NOMO-1 treated with dmso at 0.1 percent for 144 hours (cell line): ENCODE data around the gene ETF1.
"Not testable (repeated sequence)": the region's sequence is repeated elsewhere in the genome, so short reads cannot be mapped to it uniquely, and the experiment has no call there.

Source experiments
- DNase-seq: peaks from one replicate; lab custom pipeline; 2025; ENCODE audit not compliant: unreplicated experiment; lab: John Stamatoyannopoulos, UW

The ETF1 gene

DNA sequence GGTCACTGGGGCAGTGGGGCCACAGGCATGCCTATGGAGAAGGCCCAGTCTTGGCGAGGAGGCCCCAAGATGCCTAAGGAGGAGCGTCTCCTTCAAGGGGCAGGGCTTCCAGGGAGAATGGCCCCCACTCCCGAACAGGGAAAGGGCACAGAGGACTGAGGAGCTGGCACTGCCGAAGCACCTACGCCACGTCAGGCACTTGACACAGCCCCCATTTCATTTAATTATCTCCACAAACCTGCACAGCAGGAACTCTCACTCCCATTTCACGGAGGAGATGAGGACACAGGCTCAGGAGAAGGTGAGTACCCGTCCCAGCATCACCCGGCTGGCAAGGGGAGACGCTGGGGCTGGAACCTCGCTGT, 51.8 kb downstream of the ETF1 start:
- DNase-seq, result no peak

- no peak for DNase-seq
Observed at GRCh38 chr5:138490648-138491283, 52.3 kb downstream of the ETF1 start.

GRCh38 chr5:138489683-138490061, 53.4 kb downstream of the ETF1 start:
- no peak for DNase-seq

- no peak for DNase-seq
Observed at GRCh38 chr5:138488481-138488945, 54.5 kb downstream of the ETF1 start.

- no peak for DNase-seq
Observed at GRCh38 chr5:138482638-138483037, 60.4 kb downstream of the ETF1 start.

DNA sequence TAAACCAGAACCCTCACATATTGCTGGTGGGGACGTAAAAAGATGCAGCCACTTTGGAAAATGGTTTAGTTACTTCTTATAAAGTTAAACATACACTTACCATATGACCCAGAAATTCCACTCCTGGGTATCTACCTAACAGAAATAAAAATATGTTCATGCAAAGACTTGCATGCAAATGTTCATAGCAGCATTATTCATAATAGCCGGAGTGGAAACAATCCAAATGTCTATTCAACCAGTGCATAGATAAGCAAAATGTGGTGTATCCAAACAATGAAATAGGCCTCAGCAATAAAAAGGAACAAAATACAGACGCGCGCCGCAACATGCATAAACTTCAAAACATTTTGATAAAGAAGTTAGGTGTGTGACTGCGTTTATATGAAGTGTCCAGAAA, 66.1 kb downstream of the ETF1 start:
- no peak for DNase-seq

DNA sequence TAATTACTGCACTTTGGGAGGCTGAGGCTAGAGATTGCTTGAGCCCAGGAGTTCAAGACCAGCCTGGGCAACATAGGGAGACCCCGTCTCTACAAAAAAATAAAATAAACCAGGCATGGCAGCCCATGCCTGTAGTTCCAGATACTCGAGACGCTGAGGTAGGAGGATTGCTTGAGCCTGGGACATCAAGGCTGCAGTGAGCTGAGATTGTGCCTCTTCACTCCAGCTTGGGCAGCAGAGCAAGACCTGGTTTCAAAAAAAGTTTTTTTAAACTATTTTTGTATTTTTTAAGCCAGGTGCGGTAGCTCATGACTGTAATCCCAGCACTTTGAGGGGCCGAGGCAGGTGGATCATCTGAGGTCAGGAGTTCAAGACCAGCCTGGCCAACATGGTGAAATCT, 69.9 kb downstream of the ETF1 start:
- DNase-seq, result not testable (repeated sequence)

DNA sequence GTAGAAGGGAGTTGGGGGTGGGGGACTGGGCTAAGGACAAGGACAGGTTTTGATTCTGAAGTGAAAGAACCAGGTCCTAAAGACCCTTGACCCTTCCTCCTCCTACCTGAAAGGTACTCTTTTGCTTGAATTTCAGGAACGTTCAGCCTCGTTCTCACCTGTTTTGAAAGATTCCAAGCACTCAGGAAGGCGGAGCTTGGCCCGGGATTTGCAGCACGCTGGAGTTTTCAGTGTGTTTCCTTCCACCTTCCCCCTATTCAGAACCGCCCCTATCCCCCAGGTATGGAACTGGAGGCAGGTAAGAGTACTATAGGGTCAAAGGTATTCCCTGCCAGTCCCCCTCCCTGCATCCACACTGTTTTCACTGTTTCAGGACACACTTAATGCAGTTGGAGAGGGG, 70.7 kb downstream of the ETF1 start:
- no peak for DNase-seq

- DNase-seq, result no peak
Observed at GRCh38 chr5:138471052-138471361, 72.0 kb downstream of the ETF1 start.

GRCh38 chr5:138470322-138471051, 72.5 kb downstream of the ETF1 start:
- no peak for DNase-seq

DNA sequence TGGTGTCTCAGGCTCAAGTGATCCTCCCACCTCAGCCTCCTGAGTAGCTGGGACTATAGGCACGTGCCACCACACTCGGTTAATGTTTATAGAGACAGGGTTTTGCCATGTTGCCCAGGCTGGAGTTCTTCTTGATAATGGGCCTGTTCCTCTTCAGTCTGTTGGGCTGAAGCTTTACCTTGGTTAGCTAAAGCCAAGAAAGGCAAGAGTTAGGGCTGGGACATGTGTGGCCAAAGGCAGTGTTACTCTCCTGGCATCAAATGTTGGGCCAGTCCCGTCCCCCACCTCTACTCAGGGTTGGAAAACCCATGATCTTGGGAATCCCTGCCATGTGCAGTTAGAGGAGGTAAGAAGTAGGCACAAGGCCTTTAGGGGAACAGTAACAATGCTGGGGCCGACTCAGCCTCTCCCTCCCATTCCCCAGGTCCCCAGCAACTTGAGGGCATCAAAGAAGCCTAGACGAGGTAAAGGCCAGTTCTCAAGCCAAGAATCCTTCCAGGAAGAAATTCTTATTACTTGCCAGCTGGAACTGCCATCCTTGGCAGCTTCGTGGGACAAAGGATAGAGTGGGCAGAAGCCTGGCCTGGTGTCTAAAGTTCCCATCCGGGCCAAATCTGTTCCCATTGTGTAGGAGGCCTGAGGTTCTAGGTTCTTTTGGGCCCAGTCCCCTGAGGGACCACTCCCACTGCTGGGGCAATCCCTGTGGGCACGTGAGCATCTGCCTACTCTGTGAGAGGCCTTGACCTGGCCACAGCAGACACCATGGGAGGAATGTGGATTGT, 73.3 kb downstream of the ETF1 start:
- no peak for DNase-seq

DNA sequence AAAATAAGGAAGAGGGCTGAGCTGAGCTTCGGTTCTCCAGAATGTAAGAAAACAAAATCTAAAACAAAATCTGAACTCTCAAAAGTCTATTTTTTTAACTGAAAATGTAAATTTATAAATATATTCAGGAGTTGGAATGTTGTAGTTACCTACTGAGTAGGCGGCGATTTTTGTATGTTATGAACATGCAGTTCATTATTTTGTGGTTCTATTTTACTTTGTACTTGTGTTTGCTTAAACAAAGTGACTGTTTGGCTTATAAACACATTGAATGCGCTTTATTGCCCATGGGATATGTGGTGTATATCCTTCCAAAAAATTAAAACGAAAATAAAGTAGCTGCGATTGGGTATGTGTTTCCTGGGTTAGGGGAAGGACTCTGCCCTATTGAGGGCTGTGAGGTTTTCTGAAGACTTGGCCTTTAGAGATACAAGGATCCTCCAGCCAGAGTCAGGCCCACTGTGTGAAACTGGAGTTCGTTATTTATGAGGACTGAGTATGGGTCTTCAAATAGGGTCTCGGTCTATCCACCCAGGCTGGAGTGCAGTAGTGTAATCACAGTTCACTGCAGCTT, 74.0 kb downstream of the ETF1 start:
- DNase-seq, result no peak

GRCh38 chr5:138468133-138468965, 74.7 kb downstream of the ETF1 start:
- DNase-seq, result no peak

GRCh38 chr5:138467711-138468132, 75.3 kb downstream of the ETF1 start:
- no peak for DNase-seq

DNA sequence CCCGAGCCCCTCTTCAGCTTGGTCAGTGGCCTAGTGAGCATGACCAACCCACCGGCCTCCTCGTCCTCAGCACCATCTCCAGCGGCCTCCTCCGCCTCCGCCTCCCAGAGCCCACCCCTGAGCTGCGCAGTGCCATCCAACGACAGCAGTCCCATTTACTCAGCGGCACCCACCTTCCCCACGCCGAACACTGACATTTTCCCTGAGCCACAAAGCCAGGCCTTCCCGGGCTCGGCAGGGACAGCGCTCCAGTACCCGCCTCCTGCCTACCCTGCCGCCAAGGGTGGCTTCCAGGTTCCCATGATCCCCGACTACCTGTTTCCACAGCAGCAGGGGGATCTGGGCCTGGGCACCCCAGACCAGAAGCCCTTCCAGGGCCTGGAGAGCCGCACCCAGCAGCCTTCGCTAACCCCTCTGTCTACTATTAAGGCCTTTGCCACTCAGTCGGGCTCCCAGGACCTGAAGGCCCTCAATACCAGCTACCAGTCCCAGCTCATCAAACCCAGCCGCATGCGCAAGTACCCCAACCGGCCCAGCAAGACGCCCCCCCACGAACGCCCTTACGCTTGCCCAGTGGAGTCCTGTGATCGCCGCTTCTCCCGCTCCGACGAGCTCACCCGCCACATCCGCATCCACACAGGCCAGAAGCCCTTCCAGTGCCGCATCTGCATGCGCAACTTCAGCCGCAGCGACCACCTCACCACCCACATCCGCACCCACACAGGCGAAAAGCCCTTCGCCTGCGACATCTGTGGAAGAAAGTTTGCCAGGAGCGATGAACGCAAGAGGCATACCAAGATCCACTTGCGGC, 75.9 kb downstream of the ETF1 start:
- no peak for DNase-seq

DNA sequence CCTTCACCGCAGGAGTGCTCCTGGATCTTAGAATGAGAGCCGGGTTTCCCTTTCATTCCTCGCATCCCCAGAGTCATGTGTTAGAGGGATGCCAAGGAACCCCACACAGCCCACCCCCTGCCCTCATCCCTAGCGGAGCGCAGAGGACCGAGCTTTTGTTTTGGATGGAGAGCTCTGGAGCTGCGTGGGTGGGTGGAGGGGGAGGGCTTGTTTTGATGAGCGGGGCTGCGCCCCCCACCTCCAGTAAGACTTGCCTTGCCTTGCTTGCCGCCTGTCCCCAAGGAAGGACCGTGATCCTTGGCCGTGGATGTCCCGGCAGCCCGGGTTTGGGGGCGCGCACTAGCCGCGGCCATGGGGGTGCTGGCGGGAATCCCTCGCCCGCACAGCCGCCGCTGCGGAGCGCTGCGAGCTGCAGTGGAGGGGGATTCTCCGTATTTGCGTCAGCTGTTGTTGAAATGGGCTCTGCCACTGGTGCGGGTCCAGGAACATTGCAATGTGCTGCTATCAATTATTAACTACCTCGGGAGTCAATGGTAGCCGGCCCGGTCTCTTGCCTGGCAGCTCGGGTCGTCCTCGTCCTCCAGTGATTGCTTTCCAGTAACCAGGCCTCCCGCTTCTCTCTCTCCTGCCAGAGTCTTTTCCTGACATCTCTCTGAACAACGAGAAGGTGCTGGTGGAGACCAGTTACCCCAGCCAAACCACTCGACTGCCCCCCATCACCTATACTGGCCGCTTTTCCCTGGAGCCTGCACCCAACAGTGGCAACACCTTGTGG, 76.7 kb downstream of the ETF1 start:
- no peak for DNase-seq

GRCh38 chr5:138465261-138466124, 77.5 kb downstream of the ETF1 start, which contains the start of gene EGR1:
Gene EGR1, plus strand, starts transcription at chr5:138465479. Its CDS starts 283 bp downstream, at chr5:138465762.
- peak; percentile 91 for DNase-seq
